ENCODE measurements around the gene MOB3A.

DNA sequence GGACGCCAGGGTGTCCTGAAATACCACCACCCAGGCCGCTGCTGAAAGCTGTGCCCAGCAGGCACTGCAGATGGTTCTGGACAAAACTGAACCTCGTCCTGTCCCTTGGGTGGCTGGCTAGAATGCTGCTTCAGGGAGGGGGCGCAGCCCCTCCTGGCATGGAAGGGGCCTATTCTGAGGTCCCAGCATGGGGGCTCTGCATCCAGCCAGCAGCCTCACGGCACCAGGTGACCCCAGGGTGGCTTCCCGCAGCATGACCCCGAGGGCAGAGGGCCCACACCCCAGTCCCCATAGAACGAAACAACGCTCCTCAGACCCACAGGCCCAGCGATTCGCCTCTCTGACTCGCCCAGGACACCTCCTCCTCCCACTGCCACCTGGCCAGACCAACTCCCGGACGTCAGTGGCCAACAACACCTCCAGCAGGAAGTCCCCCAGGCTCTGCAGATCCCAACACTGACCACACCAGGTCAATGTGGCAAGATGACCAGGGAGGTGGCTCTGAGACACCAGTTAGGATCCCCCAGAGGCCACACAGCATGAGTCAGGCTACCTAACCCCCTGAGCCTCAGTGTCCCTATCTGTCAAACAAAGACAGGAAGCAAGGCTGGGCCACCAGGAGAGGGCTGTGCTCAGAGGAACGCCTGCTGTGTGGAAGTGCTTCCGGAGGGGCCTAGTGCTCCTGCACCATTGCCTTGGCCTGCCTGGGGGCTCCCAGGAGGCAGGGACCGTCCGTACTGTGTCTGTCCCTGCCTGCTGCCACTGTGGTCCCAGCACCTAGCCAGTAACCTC is 51.2 kb downstream of the MOB3A start:
- TF ChIP-seq, protein P1, sequence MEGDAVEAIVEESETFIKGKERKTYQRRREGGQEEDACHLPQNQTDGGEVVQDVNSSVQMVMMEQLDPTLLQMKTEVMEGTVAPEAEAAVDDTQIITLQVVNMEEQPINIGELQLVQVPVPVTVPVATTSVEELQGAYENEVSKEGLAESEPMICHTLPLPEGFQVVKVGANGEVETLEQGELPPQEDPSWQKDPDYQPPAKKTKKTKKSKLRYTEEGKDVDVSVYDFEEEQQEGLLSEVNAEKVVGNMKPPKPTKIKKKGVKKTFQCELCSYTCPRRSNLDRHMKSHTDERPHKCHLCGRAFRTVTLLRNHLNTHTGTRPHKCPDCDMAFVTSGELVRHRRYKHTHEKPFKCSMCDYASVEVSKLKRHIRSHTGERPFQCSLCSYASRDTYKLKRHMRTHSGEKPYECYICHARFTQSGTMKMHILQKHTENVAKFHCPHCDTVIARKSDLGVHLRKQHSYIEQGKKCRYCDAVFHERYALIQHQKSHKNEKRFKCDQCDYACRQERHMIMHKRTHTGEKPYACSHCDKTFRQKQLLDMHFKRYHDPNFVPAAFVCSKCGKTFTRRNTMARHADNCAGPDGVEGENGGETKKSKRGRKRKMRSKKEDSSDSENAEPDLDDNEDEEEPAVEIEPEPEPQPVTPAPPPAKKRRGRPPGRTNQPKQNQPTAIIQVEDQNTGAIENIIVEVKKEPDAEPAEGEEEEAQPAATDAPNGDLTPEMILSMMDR (conservative IDR thresholded peaks at IDR 0.05 in 1 of 2, IDR thresholded peaks at IDR 0.05 in 1 of 2; ENCODE audit: low read depth in 1 of 2, low read length in 2 of 2): no peak
- no peak for TF ChIP-seq EZH2 (IDR thresholded peaks at IDR 0.05; ENCODE audit: low read length, missing control alignments)
